ENCODE measurements around the gene TAC3.

DNA sequence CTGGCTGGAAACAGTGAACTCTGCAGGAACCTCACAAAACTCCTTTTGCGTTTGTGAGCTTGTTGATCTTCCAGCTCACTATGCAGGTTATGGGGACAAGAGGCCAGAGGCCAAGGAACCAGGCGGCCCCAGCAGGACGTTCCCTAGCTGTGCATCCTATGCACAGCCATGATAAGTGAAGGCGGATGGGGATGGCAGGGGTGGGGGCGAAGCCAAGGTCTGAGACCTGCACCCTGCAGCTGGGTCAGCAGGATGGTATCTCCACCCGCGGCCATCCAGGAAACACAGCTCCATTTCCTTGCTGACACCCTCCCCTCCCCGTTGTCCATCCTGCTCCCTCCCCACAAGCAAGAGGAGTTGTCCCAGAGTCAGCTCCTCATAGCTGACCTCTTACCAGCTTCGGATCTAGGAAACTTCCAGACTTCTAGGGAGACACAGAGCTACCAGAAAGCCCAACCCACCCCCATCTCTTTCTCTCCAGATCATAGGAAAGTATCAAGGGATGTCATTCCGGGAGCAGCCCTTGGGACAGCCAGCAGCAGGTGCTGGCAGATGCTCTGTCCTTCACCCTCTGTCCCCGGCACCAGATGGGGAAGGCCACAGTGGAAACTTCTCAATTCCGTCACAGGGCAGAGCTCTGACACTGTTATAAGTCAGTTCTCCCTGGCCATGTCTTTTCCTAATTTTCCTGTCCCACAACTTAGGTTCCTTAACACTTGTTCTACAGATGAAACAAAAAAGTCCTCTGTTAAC, 19.4 kb downstream of the TAC3 start:
- TF ChIP-seq EZH2 (IDR thresholded peaks at IDR 0.05; ENCODE audit: low read length, unreplicated experiment) (no peak), EZH2phosphoT487 (IDR thresholded peaks at IDR 0.05; ENCODE audit: borderline replicate concordance, low read length) (no peak)
- TF ChIP-seq, protein P1, sequence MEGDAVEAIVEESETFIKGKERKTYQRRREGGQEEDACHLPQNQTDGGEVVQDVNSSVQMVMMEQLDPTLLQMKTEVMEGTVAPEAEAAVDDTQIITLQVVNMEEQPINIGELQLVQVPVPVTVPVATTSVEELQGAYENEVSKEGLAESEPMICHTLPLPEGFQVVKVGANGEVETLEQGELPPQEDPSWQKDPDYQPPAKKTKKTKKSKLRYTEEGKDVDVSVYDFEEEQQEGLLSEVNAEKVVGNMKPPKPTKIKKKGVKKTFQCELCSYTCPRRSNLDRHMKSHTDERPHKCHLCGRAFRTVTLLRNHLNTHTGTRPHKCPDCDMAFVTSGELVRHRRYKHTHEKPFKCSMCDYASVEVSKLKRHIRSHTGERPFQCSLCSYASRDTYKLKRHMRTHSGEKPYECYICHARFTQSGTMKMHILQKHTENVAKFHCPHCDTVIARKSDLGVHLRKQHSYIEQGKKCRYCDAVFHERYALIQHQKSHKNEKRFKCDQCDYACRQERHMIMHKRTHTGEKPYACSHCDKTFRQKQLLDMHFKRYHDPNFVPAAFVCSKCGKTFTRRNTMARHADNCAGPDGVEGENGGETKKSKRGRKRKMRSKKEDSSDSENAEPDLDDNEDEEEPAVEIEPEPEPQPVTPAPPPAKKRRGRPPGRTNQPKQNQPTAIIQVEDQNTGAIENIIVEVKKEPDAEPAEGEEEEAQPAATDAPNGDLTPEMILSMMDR (conservative IDR thresholded peaks at IDR 0.05; ENCODE audit: low read depth, low read length): no peak
